Natural killer cell (primary cell): ENCODE results near the gene GLIS1. TPM values are rescaled to one million over a fixed set of nuclear protein-coding genes. Genes with fewer than 3 reads are reported as not detected.

Experiments used
- ATAC-seq, 3 donors: fragments of 150-1000 bp in 2 of 3; fragments of 200-7000 bp in 1 of 3; cut with Tn5 transposase; 1 replicate in 1 of 3; 2 replicates in 2 of 3; pipeline ENCODE4 v1.10.0; 2021; ENCODE audit warnings: mild to moderate bottlenecking in 2 of 3, moderate library complexity in 2 of 3
- DNase-seq, 2 donors: peaks; one replicate each; pipeline versions ENCODE4 v3.0.0 to v3.0.0-alpha.2; 2013 to 2021; ENCODE audit warnings: mixed read lengths in 1 of 2
- H3K27ac ChIP-seq: one replicate; pipeline ENCODE4 v1.5.1; 2013; ENCODE audit warnings: mild to moderate bottlenecking, low read length
- H3K27me3 ChIP-seq: one replicate; pipeline ENCODE4 v1.6.1; 2013; ENCODE audit warnings: low read length; ENCODE audit not compliant: control insufficient read depth, insufficient read depth
- H3K36me3 ChIP-seq: one replicate; pipeline ENCODE4 v1.6.1; 2013; ENCODE audit warnings: low read length; ENCODE audit not compliant: control insufficient read depth, insufficient read depth
- H3K4me1 ChIP-seq: one replicate; pipeline ENCODE4 v1.6.1; 2013; ENCODE audit warnings: low read length; ENCODE audit not compliant: control insufficient read depth, insufficient read depth
- H3K4me3 ChIP-seq: one replicate; pipeline ENCODE4 v1.5.1; 2013; ENCODE audit warnings: low read length
- H3K9me3 ChIP-seq: one replicate; pipeline ENCODE4 v1.6.1; 2013; ENCODE audit warnings: low read length; ENCODE audit not compliant: control insufficient read depth, insufficient read depth
- H3K27ac Mint-ChIP-seq, 2 donors: one replicate each; pipeline ENCODE4 v1.8.0; 2022; ENCODE audit warnings: mild to moderate bottlenecking in 2 of 2, mixed read lengths in 2 of 2, moderate library complexity in 1 of 2
- H3K27me3 Mint-ChIP-seq, 2 donors: one replicate each; pipeline ENCODE4 v1.8.0; 2022; ENCODE audit warnings: low read depth in 2 of 2, mixed read lengths in 2 of 2
- H3K36me3 Mint-ChIP-seq: one replicate; pipeline ENCODE4 v1.8.0; 2022; ENCODE audit warnings: mixed read lengths
- H3K4me1 Mint-ChIP-seq, 2 donors: one replicate each; pipeline ENCODE4 v1.8.0; 2022; ENCODE audit warnings: mixed read lengths in 2 of 2
- H3K4me3 Mint-ChIP-seq: one replicate; pipeline ENCODE4 v1.8.0; 2022; ENCODE audit warnings: mild to moderate bottlenecking, moderate library complexity, mixed read lengths
- H3K9me3 Mint-ChIP-seq, 2 donors: one replicate each; pipeline ENCODE4 v1.8.0; 2022; ENCODE audit warnings: mixed read lengths in 2 of 2
- WGBS: methylation state at CpG from one replicate; pipeline ENCODE4 v1.1.7; 2013; ENCODE audit warnings: missing lambda C conversion rate; ENCODE audit not compliant: insufficient coverage; 5-methylcytosine and 5-hydroxymethylcytosine counted together
- intact Hi-C: fragments of 100-400 bp; cut with micrococcal nuclease; formaldehyde crosslinking; loops from one replicate; pipeline ENCODE4 v1.14.2; 2022
- total RNA-seq, 4 donors: library from RNA; stranded (reverse); fragments of 120-200 nt in 1 of 4; gene quantifications; one replicate each; pipeline versions ENCODE4 v1.2.3 to v1.2.4, GENCODE V29; 2013 to 2022
- TF ChIP-seq, protein P1 (sequence below): fragments of 200-600 bp; IDR thresholded peaks from one replicate; pipeline ENCODE4 v1.8.0; 2022; ENCODE audit warnings: antibody characterized with exemption

GLIS1 gene
- total RNA-seq, 3 donors from 2014 or later (not counting 1 experiment from before 2014, with no cell fraction given) = not detected

DNA sequence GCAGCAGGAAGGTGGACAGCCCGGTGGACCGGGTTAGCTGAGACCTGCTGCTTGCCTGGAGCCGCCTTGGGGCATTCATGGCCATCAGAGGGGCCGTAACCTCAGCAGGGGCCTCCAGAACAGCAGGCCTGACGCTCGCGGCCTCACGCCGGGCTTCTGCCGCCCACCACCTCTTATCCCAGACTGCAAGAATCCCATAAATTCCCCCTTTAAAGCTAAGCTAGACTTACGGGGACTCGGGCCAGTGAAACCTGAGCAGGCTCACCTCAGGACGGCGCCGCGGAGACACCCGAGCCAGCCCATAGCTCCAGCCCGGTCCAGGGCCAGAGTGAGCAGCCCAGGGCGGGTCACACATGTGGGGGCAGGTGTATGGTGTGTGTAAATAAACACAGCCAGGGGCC lies 132.3 kb downstream of the GLIS1 start:
- TF ChIP-seq, protein P1, sequence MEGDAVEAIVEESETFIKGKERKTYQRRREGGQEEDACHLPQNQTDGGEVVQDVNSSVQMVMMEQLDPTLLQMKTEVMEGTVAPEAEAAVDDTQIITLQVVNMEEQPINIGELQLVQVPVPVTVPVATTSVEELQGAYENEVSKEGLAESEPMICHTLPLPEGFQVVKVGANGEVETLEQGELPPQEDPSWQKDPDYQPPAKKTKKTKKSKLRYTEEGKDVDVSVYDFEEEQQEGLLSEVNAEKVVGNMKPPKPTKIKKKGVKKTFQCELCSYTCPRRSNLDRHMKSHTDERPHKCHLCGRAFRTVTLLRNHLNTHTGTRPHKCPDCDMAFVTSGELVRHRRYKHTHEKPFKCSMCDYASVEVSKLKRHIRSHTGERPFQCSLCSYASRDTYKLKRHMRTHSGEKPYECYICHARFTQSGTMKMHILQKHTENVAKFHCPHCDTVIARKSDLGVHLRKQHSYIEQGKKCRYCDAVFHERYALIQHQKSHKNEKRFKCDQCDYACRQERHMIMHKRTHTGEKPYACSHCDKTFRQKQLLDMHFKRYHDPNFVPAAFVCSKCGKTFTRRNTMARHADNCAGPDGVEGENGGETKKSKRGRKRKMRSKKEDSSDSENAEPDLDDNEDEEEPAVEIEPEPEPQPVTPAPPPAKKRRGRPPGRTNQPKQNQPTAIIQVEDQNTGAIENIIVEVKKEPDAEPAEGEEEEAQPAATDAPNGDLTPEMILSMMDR = no peak
- 91% methylated on average over 19 of the region's 19 CpGs for WGBS
- H3K4me1 Mint-ChIP-seq = peaks cover 0 to 17% of the 10 kb centered on the region in 2 donors
- H3K4me3 ChIP-seq = no peak overlapping the region
- no peak overlapping the region for H3K27ac Mint-ChIP-seq
- peaks cover 5% of the 10 kb centered on the region for H3K9me3 ChIP-seq
- no peaks in the 10 kb centered on the region for H3K27me3 ChIP-seq
- peak in 1 of 2 donors; percentile 11 for DNase-seq
- H3K9me3 Mint-ChIP-seq = peaks cover 4 to 12% of the 10 kb centered on the region in 2 donors
- no peak for ATAC-seq
- intact Hi-C loops = no loop called here
- H3K27me3 Mint-ChIP-seq = peaks cover 18 to 19% of the 10 kb centered on the region in 2 donors
- H3K27ac ChIP-seq = no peak overlapping the region
- peaks cover 23% of the 10 kb centered on the region for H3K4me1 ChIP-seq
- H3K4me3 Mint-ChIP-seq = no peak overlapping the region
- peaks cover 16% of the 10 kb centered on the region for H3K36me3 Mint-ChIP-seq
- H3K36me3 ChIP-seq = no peaks in the 10 kb centered on the region

DNA sequence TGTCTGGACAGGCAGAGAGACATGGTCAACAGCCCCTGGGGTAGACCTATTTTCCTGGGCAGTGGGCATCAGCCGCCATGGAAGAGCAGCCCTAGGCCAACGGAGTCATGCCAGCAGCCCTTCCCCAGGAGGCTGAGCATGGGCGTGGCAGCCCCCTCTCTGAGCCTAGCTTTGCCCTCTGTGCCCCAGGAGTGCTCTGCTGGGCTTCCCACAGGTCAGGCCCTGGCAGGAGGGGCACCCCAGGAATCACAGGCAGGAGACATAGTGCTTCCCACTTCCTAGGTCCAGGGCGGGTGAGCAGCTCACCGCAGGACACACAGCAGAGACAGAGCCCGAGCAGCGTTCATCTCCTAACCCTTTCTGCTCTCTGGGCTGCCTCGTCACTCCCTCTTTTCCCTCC lies 132.8 kb downstream of the GLIS1 start:
- H3K9me3 Mint-ChIP-seq = peaks cover 4 to 8% of the 10 kb centered on the region in 2 donors
- no peak overlapping the region for H3K4me3 Mint-ChIP-seq
- TF ChIP-seq, protein P1 = no peak
- no peak overlapping the region for H3K27ac Mint-ChIP-seq
- DNase-seq = peak in 1 of 2 donors; percentile 9
- intact Hi-C loops = no loop called here
- H3K27me3 ChIP-seq = no peaks in the 10 kb centered on the region
- no peaks in the 10 kb centered on the region for H3K36me3 ChIP-seq
- H3K9me3 ChIP-seq = peaks cover 4% of the 10 kb centered on the region
- peaks cover 12% of the 10 kb centered on the region for H3K36me3 Mint-ChIP-seq
- no peak for ATAC-seq
- WGBS = 88% methylated on average over 8 of the region's 8 CpGs
- H3K27me3 Mint-ChIP-seq = peaks cover 15% of the 10 kb centered on the region in 2 donors
- H3K4me3 ChIP-seq = no peak overlapping the region
- H3K4me1 Mint-ChIP-seq = peaks cover under 1 to 18% of the 10 kb centered on the region in 2 donors
- peaks cover 27% of the 10 kb centered on the region for H3K4me1 ChIP-seq
- H3K27ac ChIP-seq = no peak overlapping the region

DNA sequence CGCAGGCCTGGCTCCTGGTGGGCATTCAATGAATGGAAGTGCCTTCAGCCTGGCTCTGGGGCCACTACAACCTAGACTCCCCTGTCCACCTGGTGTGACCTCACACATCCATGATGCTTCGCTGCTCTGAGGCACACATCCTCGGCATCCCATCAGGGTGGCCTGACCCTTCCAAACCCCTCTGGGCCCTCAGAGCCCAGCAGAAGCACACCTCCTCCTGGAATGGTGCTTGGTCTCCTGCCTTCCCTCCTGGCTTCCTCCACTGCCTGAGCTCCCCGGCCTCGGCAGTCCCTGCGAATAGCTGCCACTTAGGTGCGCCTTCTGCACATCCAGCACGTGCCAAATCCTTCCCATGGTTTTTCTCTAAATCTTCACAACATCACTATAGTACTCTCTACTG lies 133.8 kb downstream of the GLIS1 start:
- Histone ChIP-seq H3K9me3 (no peaks in the 10 kb centered on the region), H3K27ac (no peak overlapping the region), H3K36me3 (no peaks in the 10 kb centered on the region), H3K4me1 (peaks cover 37% of the 10 kb centered on the region), H3K4me3 (no peak overlapping the region), H3K27me3 (no peaks in the 10 kb centered on the region)
- H3K4me1 Mint-ChIP-seq = peaks cover 9 to 28% of the 10 kb centered on the region in 2 donors
- H3K4me3 Mint-ChIP-seq = no peak overlapping the region
- intact Hi-C loops = no loop called here
- peaks cover 1% of the 10 kb centered on the region for H3K36me3 Mint-ChIP-seq
- H3K9me3 Mint-ChIP-seq = peaks cover 0 to 2% of the 10 kb centered on the region in 2 donors
- ATAC-seq (no peak), DNase-seq (no peak)
- 93% methylated on average over 8 of the region's 8 CpGs for WGBS
- no peak overlapping the region for H3K27ac Mint-ChIP-seq
- TF ChIP-seq, protein P1 = no peak
- H3K27me3 Mint-ChIP-seq = peaks cover 7 to 15% of the 10 kb centered on the region in 2 donors

GRCh38 chr1:53604291-53604919 lies 134.6 kb downstream of the GLIS1 start:
- Mint-ChIP-seq H3K9me3 (no peaks in the 10 kb centered on the region), H3K4me1 (peaks cover 13 to 33% of the 10 kb centered on the region in 2 donors), H3K4me3 (no peak overlapping the region), H3K27ac (no peak overlapping the region), H3K27me3 (peaks cover 7 to 13% of the 10 kb centered on the region in 2 donors), H3K36me3 (no peaks in the 10 kb centered on the region)
- ATAC-seq (no peak), DNase-seq (no peak)
- no peaks in the 10 kb centered on the region for H3K36me3 ChIP-seq
- peaks cover 45% of the 10 kb centered on the region for H3K4me1 ChIP-seq
- no peak overlapping the region for H3K27ac ChIP-seq
- no peaks in the 10 kb centered on the region for H3K9me3 ChIP-seq
- H3K4me3 ChIP-seq = no peak overlapping the region
- TF ChIP-seq, protein P1 = no peak
- intact Hi-C loops = no loop called here
- H3K27me3 ChIP-seq = no peaks in the 10 kb centered on the region
- whole genome bisulfite sequencing = 74% methylated on average over 5 of the region's 5 CpGs
